Stromal cell of bone marrow (primary cell): ENCODE results near the gene FARP1.

Experiments
- DNase-seq: peaks from one replicate; pipeline ENCODE4 v3.0.0-alpha.2; 2012; ENCODE audit warnings: low read depth

The FARP1 gene

DNA sequence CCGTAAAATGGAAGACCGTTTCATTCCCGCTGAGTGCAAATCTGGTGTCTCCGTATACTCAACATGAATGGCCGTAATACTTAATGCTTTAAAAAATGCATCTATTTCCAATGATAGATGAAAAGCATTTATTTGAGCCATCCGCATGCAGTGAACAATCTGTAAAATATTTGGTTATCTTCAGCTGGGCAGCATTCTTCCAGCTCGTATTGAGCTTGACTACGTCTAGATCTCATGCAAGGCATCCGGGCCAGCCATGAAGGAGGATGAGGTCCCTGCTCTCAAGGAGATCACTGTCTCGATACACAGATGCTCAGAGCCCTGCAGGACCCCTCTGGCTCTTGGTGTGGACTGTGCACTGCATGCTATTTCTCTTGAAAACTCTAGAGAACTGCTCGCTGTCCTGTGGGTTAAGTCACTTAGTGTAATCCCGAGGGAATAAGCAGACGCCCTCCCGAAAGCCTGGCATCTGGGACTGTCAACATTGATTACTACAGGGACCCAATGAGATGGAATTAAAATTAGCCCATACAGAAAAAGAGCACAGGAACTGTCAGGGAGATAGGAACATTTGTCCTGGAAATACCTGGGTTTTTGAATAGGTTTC is 146.5 kb downstream of the FARP1 start:
- DNase-seq, result no peak

- no peak for DNase-seq
Measured at GRCh38 chr13:98290261-98290660, 147.4 kb downstream of the FARP1 start.

DNA sequence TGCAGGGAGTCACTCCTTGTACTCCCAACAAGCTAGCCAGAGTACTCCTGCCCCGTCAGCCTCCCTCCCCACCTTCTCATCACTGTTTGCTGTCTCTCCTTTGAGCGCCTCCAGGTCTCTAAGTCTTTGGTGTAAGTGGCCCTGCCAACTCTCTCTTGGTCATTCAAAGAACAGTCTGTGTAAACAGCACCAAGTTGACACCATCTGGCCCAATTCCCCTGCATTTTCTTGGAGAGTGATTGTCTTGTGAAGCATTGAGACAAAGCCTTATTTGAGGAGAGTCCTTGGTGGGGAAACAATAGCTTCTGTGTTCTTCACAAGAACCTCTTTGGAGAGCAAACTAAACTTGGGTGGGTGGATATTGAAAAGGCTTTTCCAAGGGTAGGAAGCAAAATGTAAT is 148.8 kb downstream of the FARP1 start:
- no peak for DNase-seq

DNA sequence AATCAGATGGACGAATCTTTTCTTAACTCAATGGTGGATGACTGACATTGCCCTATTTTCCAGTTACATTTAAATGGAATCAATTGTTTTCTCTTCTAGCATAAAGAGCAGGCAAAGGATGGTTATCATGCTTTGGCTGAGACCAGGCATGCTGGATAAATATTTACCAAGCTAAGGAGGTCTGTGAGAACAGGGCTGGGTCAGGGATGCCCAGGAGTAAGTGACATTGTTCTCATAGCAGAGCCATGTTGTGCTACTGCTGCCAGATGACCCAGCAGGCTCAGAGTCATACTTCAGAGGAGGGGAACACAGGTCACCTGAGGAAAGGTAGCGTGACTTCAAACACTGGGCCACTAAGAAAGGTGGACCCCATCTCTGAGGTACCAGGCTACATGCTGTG is 150.2 kb downstream of the FARP1 start:
- no peak for DNase-seq

DNA sequence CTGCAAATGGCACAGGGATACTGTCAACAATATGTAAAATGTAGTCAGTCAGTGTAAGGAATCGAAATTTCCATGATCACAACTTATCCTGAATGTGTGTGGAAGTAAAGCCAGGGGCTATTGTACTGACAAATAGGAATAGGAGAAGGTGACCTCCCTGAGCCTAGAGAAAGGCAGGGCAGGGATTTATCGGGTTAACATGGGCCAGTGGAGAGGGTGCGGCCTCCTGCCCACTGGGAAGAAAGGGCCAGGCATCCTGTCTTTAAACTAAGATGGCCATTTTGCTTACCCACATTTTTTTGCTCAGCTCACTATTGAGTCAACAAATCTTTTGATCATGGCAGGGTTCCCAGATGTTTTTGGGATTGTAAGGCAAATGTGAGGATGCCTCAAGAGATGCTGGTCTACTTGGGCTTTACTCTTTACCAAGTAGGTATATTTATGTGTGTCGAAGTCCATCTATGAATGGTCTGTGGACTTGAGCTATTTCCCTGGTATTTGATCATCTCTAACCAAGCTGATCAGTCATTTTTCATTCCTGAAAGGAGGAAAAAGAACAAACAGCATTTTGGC is 150.8 kb downstream of the FARP1 start:
- peak; percentile 43 for DNase-seq

GRCh38 chr13:98295371-98295770 is 152.5 kb downstream of the FARP1 start:
- no peak for DNase-seq

DNA sequence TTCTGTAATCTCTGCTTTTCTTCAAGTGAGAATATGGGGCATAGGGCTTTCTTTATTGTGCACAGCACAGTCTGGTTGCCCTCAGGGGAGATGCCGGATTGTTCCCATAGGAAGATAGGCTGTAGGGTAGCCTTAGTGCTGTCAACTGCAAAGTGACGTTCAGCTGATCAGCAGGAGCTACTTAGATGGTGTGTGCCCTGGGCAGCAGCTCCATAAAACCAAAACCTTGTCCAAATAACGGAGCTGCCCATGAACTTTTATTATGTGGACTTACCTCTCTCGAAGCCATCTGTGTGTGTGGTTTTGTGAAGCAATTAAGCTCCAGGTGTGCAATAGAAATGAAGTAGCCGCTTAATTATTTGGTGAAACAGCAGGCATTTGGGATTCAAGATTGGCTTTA is 154.2 kb downstream of the FARP1 start:
- no peak for DNase-seq

DNA sequence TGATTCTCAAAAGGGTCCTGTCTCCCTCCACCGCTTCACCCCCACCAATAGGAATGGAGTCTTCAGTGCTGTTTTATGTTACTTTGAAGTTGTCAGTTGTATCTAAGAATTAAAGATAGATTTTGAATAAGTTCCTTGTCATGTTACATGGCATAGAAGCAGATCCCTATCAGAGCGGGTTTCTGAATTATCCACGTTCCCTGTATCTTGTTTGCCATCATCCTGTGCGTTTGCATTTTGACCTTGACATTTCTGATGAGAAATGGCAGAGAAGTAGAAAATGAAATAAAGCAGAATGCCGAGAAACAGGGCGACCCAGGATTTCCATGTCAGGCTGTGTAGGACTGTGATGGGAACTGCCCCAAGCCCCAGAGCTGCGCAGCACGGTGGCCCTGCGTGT is 154.9 kb downstream of the FARP1 start:
- DNase-seq, result no peak

DNA sequence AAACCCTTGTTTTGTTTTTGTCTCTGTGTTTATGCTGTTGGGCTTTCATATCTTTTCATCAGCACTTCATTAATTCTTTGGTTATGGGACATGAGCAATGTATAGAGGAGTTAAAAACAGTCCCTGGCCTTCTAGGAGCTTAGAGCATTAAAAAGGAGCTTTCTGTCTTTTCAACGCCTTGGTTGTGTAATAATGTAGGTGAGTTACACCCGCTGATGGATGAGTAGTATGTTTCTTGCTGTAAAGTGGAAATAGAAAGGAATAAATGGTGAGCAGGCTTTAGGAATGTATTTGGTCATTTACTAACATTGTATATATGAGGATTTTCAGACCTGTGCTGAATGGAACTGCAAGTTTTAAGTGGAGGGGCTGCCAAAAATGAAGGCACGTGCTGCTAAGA is 155.7 kb downstream of the FARP1 start:
- DNase-seq, result no peak

DNA sequence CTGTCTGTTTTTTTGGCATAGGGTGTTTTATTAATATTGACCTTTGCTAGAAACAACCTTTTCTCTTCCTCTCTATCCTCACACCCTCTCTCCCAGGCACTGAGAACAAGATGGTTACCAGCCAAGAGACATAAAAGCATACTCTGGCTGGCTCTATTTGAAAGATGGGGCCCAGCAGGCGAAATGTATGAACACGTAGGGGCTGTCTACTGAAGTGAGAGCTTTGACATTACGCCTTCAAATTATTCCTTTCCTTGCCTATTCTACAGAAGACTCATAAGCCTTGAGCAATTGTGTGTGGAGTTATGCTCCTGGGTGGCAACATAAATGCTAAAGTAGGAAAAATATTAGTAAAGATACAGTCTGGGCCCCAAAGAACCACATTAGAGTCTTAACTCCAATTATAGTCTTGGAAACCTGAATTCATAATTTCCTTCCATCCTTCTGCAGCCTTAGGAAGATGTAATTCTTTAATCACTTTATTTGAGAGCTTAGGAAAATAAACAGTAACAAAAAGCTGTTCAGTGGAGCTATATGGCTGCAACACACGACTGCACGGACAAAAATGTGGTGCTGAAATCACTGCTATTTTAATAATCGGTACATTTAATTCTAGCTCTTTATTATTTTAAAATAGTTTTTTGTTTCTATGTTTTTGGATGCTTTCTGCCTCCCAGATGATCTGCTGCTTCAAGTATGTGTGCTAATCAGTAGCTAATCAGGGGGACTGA is 156.5 kb downstream of the FARP1 start:
- DNase-seq, result no peak

GRCh38 chr13:98299966-98300350 is 157.1 kb downstream of the FARP1 start:
- peak; percentile 23 for DNase-seq

- DNase-seq, result no peak
Measured at GRCh38 chr13:98300956-98301641, 158.2 kb downstream of the FARP1 start.

GRCh38 chr13:98301721-98302120 is 158.8 kb downstream of the FARP1 start:
- no peak for DNase-seq

DNA sequence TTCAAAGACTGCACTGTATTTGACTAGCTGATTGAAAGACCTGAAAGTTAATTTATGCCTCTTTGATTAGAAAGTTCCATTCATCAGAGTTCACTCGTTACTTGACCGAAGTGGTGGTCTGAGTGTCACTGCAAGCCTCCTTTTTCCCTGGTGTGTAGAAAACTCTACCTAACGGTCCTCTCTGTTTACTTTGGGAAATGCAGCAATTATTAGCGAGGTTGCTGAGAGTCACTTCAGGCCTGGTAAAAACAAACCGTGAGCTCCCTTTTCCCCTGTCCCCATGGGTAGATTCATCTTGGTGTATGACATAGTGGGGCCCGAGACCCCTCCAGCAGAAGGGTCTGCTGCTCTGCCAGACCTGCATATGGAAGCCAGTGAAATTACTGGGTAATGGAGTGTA is 161.0 kb downstream of the FARP1 start:
- DNase-seq, result no peak

DNA sequence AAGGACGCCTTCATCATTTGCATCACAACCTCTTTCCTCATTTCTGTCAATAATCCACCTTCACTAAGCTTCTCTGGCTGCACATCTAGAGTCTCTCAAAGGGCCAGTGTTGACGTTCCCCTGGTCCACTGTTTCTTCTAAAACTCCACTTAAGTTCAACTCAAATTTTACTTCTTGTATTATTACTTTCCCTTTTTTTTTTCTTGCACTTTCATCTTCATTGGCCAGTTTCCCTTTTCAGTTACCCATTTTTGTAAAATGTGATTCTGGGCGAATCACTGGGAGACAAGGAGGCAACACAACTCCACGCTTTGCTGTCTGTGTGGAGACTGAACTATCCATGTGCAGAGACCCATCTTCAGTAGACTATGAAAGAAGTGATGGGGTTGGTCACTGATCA is 162.8 kb downstream of the FARP1 start:
- DNase-seq, result no peak

DNA sequence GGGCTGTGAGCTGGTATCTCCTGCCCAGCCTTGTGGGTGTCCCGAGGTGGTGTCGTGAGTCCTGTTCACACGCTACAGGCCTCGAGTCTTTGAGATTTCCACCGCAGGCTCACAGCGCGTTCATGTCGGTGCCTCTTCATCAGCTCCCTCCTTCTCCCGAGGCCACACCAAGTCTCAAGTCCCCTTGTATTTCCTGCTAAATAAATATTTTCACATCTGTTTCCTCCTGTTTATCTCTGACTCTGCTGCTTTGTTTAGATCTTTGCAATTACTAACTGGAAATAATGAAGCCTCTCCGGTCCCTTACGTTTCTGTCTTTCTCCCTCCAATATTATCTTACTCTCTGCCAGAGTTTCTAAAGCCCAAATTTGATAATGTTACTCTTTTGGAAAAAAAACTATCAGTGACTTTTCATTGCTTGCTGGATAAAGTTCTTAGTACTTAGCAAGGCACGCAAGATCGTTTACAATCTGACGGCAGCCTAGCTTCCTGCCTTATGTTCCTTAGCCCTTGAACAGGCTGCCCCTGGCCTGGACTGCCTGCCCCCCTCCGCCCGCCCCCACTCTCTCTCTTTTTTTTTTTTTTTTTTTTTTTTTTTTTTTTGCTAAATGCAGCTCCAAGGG is 164.7 kb downstream of the FARP1 start:
- DNase-seq, result no peak

DNA sequence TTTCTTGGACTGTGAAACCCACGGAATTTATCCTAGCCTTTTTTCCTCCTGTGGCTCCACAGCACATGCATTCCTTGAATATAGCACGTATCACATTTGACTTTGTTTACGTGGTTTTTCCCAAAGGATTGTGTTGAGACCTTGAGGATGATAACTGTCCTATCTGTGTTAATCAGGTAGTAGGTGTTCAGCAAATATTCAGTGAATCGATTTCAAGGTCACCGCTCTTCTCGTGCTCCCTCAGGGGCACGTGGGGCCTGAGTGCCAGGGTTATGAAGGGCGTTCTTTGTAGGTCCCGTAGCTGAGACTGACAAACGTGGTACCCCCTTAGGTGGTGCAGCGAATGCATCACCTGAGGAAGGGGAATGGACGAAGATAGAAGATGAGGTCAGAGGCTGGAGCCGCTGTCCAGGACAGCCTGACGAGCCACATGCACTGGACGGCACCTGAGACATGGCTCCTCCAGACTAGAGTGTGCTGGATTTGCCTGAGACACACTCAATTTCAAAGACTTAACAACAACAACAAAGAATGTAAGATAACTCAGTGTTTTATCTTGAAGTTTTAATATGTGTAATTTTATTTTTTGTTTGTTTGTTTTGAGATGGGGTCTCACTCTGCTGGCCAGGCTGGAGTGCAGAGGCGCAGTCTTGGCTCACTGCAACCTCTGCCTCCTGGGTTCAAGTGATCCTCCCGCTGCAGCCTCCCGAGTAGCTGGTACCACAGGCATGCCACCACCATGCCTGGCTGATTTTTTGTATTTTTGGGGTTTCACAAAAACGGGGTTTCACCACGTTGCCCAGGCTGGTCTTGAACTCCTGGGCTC is 165.4 kb downstream of the FARP1 start:
- no peak for DNase-seq

GRCh38 chr13:98309569-98310335 is 166.9 kb downstream of the FARP1 start:
- no peak for DNase-seq

- DNase-seq, result no peak
Measured at GRCh38 chr13:98310485-98311199, 167.7 kb downstream of the FARP1 start.

DNA sequence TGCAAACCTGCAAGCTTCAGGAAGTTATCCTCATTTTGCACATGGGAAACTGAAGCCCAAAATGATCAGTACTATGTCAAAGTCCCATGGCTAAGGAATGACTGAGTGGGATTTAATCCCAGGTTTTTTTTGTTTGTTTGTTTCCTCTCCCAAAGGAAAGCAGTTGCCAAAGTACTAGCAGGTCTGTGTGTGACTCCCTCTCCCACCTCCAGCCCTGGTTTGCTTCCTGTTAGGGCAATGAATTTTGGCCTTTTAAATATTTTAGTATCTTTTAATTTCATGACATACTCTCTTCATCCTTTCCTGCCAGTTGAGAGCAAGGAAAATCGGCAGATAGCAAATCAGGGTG is 168.3 kb downstream of the FARP1 start:
- DNase-seq, result no peak
